GM10248 (cell line): ENCODE results near the gene GMDS.
A peak's percentile ranks its signal among the peaks of the same experiment; 100 is the strongest.

Experiments
- CTCF ChIA-PET: fragments of 300-600 bp; sonication (Branson Sonifier 250); formaldehyde crosslinking; extraction: SDS; loops from one replicate; lab custom pipeline; 2021; ENCODE audit warnings: antibody characterized with exemption; lab: Yijun Ruan, JAX
- POLR2A ChIA-PET: fragments of 350-650 bp; sonication (Branson Sonifier 250); formaldehyde crosslinking; extraction: SDS; loops from one replicate; lab custom pipeline; 2020; ENCODE audit warnings: antibody characterized with exemption; lab: Yijun Ruan, JAX
- DNase-seq: peaks from one replicate; pipeline ENCODE4 v3.0.0; 2012; ENCODE audit errors: extremely low spot score
- TF ChIP-seq, protein P1 (sequence below): IDR thresholded peaks from 2 replicates; pipeline ENCODE4 v1.5.1; 2012; ENCODE audit warnings: mild to moderate bottlenecking, low read depth; ENCODE audit errors: extremely low read depth, missing control alignments, control extremely low read depth

GMDS gene

DNA sequence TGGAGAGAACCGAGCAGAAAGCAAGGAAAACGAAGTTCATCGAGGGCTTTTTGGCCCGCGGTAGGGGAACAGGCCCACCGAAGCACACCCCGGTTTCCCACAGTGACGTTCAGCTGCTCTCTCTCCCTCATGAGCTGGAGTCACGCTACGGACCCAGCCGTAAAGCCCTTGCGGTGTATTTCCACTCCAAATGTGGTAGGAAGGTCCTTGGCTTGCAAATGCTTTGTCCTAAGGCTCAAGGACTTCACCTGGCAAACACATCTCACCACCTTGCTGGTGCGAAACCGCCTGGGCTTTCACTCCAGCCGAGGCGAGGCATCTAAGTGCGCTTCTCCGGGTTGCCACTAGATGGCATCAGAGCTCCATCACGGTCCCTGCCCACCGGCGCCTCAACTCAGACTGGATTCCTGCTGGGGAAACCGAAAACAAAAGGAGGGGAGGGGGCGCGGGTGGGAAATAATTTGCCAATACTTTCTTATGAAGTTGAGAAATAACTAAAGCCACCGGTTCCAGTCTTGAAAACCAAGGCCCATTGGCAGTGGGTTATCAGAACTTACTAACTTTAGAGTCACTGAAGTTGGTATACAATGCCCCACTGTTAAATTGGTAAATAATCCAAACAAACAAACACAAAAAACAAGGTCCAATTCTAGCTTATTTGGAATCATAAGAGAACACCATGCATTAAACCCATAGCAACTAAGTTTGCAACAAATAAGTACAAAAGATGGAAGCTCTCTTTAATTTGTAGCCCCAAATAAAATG lies 649.1 kb downstream of the GMDS start:
- TF ChIP-seq, protein P1, sequence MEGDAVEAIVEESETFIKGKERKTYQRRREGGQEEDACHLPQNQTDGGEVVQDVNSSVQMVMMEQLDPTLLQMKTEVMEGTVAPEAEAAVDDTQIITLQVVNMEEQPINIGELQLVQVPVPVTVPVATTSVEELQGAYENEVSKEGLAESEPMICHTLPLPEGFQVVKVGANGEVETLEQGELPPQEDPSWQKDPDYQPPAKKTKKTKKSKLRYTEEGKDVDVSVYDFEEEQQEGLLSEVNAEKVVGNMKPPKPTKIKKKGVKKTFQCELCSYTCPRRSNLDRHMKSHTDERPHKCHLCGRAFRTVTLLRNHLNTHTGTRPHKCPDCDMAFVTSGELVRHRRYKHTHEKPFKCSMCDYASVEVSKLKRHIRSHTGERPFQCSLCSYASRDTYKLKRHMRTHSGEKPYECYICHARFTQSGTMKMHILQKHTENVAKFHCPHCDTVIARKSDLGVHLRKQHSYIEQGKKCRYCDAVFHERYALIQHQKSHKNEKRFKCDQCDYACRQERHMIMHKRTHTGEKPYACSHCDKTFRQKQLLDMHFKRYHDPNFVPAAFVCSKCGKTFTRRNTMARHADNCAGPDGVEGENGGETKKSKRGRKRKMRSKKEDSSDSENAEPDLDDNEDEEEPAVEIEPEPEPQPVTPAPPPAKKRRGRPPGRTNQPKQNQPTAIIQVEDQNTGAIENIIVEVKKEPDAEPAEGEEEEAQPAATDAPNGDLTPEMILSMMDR: peak; percentile 91
- POLR2A ChIA-PET: no interaction called here
- CTCF ChIA-PET: interaction anchor here (0.7 to 5.5 kb wide), 61 partner anchors 9 to 1391 kb away, joined by 3 to 77 read pairs (median 4); partner anchors contain the start of gene MYLK4
- DNase-seq: peak; percentile 83

DNA sequence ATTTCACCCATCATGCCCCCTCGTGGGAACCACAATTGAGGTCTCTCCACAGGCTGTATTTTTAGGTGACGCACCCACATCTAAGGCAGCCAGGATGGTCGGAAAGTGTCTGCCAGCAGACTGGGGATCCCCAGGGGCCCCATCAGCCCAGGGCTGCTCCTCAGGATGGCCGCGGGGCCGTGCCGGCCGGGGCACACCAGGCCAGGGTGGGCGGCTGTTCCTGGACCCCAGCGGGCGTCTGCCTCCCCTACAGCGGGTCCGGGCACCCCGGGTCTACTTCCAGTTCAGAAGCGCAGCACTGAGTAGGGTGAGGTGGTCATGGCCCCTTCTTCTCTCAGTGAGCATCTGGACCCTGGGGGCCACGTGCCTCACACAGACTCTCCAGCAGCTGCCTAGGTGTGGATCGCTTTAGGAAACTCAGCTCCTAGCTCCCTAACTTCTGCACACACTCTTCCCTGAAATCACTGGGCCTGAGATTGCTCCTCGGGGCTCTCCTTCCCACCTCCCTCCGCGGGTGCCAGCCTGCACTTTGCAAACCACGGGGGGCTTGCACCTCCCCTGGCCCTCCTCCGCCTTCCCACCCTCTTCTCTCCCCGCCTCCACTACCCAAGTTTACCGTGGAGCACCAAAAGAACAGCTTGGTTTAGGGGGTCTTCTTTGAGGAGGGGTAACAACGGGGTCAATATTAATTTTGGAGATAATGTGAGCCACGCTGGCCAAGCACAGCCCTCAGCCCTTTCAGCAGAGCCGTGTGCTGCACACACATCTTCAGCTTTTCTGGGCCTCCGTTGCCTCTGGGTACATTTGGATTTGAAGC lies 649.9 kb downstream of the GMDS start:
- ChIA-PET POLR2A (no interaction called here), CTCF (interaction anchor here (0.7 to 5.5 kb wide), 46 partner anchors 9 to 1258 kb away, joined by 3 to 77 read pairs (median 6); partner anchors contain the start of gene MYLK4)
- TF ChIP-seq, protein P1: no peak
- no peak for DNase-seq

DNA sequence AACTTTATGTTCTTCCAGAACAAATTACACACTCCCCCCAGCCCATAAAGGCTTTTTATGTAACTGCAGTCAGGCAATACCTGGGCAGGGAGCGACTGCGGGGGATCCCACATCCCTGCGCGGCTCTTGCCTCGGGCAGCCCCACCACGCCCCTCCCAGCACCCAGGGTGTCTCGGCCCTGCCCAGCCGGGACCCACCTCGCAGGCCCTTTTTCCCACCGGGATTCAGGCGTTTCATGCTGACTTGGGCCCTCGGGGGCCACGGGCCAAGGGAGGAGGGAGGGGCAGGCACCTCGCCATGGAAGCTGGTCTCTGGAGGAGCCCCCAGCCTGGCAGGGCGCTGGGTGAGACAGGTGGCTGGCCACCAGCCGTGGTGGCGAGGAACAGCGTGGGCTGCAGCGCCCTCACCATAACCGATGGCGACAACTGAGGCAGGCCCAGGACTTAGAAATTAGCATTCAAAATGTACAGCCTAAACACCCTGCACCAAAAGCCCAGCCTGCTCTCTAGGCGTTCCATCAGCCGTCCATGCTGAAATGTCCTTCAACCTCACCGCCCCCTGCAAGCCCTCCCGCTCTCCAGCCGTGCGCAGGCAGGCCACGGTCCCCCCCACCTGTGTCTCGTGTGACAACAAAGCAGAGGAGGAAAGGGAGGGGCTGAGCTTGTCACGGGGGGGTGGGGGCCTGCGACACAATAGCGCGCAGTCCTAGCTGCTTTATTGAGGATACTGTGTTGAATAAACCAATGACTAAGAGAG lies 650.8 kb downstream of the GMDS start:
- POLR2A ChIA-PET: no interaction called here
- CTCF ChIA-PET: interaction anchor here (0.8 to 5.5 kb wide), 15 partner anchors 9 to 1158 kb away, joined by 3 to 77 read pairs (median 7); partner anchors contain the start of gene MYLK4
- DNase-seq: no peak
- TF ChIP-seq, protein P1: no peak

DNA sequence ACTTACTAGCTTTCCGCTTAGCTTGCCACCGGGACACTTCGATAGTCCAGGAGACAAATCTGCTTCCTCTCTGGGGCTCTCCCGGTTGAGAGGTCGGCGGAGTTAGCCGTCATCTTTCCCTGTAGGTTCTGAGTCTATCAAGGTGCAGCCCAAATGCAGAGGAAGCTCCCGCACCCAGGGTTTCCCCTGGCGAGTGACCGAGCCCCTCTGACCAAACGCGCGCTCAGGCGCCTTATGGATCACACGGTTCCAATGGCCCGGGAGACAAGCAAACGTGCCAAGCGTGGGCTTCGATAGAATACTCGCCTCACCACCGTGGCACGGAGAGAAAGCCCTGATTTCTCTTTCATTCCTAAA lies 651.5 kb downstream of the GMDS start:
- POLR2A ChIA-PET: no interaction called here
- TF ChIP-seq, protein P1: no peak
- DNase-seq: no peak
- CTCF ChIA-PET: interaction anchor here (0.9 to 5.5 kb wide), 5 partner anchors 12 to 1157 kb away, joined by 3 to 77 read pairs (median 6); partner anchors contain the start of gene MYLK4

DNA sequence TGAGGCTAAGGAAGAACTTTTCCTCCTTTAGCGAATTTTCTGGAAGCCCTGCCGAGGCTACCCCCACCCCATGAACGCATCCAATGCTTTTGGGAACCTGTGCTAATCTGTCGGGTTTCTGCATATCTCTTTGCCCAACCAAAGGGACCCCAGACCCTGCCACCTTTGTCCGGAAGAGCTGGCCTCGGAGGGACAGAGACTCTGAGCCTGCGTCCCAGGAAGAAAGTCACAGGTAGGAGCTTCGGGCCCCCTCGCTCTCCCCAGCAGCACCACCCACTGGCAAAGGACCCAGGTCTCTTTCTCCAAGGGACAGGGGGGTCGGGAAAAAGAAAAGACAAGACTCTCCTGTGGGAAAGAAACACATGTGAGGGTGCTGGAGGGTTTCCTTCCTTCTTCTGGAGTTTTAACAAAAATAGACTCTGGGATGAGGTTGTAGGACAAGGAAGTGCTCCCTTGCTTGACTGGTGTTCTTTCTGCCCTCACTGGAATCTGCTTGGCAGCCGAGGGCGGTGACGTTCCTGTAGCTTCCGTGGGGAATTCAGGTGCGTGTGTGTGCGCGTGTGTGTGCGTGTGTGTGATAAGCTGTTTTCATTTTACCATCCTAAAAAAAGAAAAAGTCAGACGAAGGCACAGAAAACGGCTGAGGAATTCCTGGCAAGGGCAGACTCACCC lies 652.0 kb downstream of the GMDS start:
- CTCF ChIA-PET: interaction anchor here (0.9 to 2.7 kb wide), 4 partner anchors 13 to 1157 kb away, joined by 3 to 8 read pairs (median 5); partner anchors contain the start of gene MYLK4
- TF ChIP-seq, protein P1: no peak
- POLR2A ChIA-PET: no interaction called here
- DNase-seq: no peak

DNA sequence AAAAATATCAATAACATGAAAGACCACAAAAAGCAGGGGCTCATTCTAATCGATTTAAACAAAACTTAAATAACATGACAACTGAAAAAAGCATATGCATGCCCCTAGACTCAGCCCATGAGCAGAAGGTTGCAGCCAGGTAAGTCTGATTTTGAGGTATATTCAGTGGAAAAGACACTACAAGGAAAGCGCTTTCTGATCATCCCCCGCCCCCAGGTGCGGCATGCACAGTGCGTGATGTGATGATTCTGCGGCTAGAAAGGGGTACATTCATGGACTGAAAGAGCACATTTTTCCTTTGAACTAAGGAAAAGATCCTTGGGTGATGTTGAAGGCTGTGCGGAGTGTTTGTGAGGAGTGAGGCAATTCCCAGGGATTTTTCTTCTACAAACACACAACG lies 652.6 kb downstream of the GMDS start:
- CTCF ChIA-PET: interaction anchor here (1.2 to 2.7 kb wide), 4 partner anchors 511 to 1158 kb away, joined by 3 to 8 read pairs (median 4); partner anchors contain the start of gene MYLK4
- TF ChIP-seq, protein P1: no peak
- DNase-seq: no peak
- POLR2A ChIA-PET: no interaction called here
